IMR-90 (cell line): ENCODE data around the gene KIAA0319L. TPM values are rescaled to one million over a fixed set of nuclear protein-coding genes. Genes with fewer than 3 reads are reported as not detected.

Source experiments
- ATAC-seq: fragments of 200-7000 bp; cut with Tn5 transposase; 2 replicates; pipeline ENCODE4 v1.9.1; 2020; ENCODE audit warnings: low read depth, mild to moderate bottlenecking, moderate library complexity
- BruUV-seq: library from RNA; stranded (reverse); fragments of 400-500 nt; replicated peaks from 2 replicates; lab custom pipeline; 2021; lab: Mats Ljungman, UMichigan
- CTCF ChIA-PET: fragments of 300-600 bp; formaldehyde crosslinking; extraction: SDS; loops from one replicate; lab custom pipeline; 2021; ENCODE audit warnings: antibody characterized with exemption; lab: Yijun Ruan, JAX
- POLR2A ChIA-PET: fragments of 300-600 bp; sonication (Branson Sonifier 250); formaldehyde crosslinking; loops from one replicate; lab custom pipeline; 2022; ENCODE audit warnings: antibody characterized with exemption; ENCODE audit not compliant: unreplicated experiment; lab: Charles Lee
- DNase-seq: peaks from one replicate; pipeline ENCODE4 v3.0.0; 2013
- H2AFZ ChIP-seq: replicated peaks from 2 replicates; pipeline ENCODE3; 2013; ENCODE audit warnings: low read length, mild to moderate bottlenecking; ENCODE audit not compliant: poor library complexity
- H2AK5ac ChIP-seq: 2 replicates; pipeline ENCODE4 v1.6.1; 2013; ENCODE audit warnings: low read depth, low read length, inconsistent platforms
- H2AK9ac ChIP-seq: replicated peaks from 2 replicates; pipeline ENCODE3; 2013; ENCODE audit warnings: mild to moderate bottlenecking, low read depth, low read length, moderate library complexity; ENCODE audit not compliant: poor library complexity
- H2BK120ac ChIP-seq: 2 replicates; pipeline ENCODE4 v1.6.1; 2013; ENCODE audit warnings: low read depth, low read length, inconsistent platforms
- H2BK15ac ChIP-seq: 3 replicates; pipeline ENCODE4 v1.6.1; 2013; ENCODE audit warnings: low read depth, low read length, inconsistent platforms
- H2BK20ac ChIP-seq: 2 replicates; pipeline ENCODE4 v1.6.1; 2013; ENCODE audit warnings: low read depth, mild to moderate bottlenecking, inconsistent platforms, low read length, moderate library complexity
- H2BK5ac ChIP-seq: 2 replicates; pipeline ENCODE4 v1.6.1; 2013; ENCODE audit warnings: mild to moderate bottlenecking, low read depth, low read length, inconsistent platforms; ENCODE audit not compliant: poor library complexity, severe bottlenecking
- H3K14ac ChIP-seq: replicated peaks from 2 replicates; pipeline ENCODE4 v1.6.1; 2013; ENCODE audit warnings: low read depth, low read length, inconsistent platforms
- H3K18ac ChIP-seq: 2 replicates; pipeline ENCODE4 v1.6.1; 2013; ENCODE audit warnings: low read depth, low read length, control low read depth
- H3K23ac ChIP-seq: 2 replicates; pipeline ENCODE4 v1.6.1; 2013; ENCODE audit warnings: low read depth, low read length, inconsistent platforms
- H3K27ac ChIP-seq: 2 replicates; pipeline ENCODE4 v1.5.1; 2013; ENCODE audit warnings: mild to moderate bottlenecking, control low read depth, low read length; ENCODE audit not compliant: insufficient read depth
- H3K27me3 ChIP-seq: 2 replicates; pipeline ENCODE4 v1.6.1; 2013; ENCODE audit warnings: low read length; ENCODE audit not compliant: control insufficient read depth, insufficient read depth
- H3K36me3 ChIP-seq: 2 replicates; pipeline ENCODE4 v1.6.1; 2013; ENCODE audit warnings: low read length, mixed read lengths; ENCODE audit not compliant: control insufficient read depth, insufficient read depth
- H3K4ac ChIP-seq: 2 replicates; pipeline ENCODE4 v1.6.1; 2013; ENCODE audit warnings: low read depth, low read length, inconsistent platforms
- H3K4me1 ChIP-seq: 2 replicates; pipeline ENCODE4 v1.6.1; 2013; ENCODE audit warnings: low read length, mixed read lengths; ENCODE audit not compliant: control insufficient read depth, insufficient read depth
- H3K4me2 ChIP-seq: 2 replicates; pipeline ENCODE4 v1.6.1; 2013; ENCODE audit warnings: low read depth, mild to moderate bottlenecking, control low read depth, low read length, moderate library complexity
- H3K4me3 ChIP-seq: 2 replicates; pipeline ENCODE4 v1.5.1; 2013; ENCODE audit warnings: low read depth, mild to moderate bottlenecking, control low read depth, low read length, moderate library complexity; ENCODE audit not compliant: insufficient read depth
- H3K56ac ChIP-seq: 2 replicates; pipeline ENCODE4 v1.6.1; 2013; ENCODE audit warnings: low read length, inconsistent platforms; ENCODE audit not compliant: insufficient read depth; ENCODE audit errors: extremely low read depth
- H3K79me1 ChIP-seq, 2 experiments: 2 replicates each; pipeline ENCODE4 v1.6.1; 2013; ENCODE audit warnings: low read length in 2 of 2, inconsistent platforms in 1 of 2, low read depth in 1 of 2
- H3K9ac ChIP-seq: 2 replicates; pipeline ENCODE4 v1.6.1; 2013; ENCODE audit warnings: low read depth, low read length, control low read depth
- H3K9me1 ChIP-seq: 2 replicates; pipeline ENCODE4 v1.6.1; 2013; ENCODE audit warnings: low read length, inconsistent platforms; ENCODE audit not compliant: insufficient read depth
- H3K9me3 ChIP-seq: 2 replicates; pipeline ENCODE4 v1.6.1; 2013; ENCODE audit warnings: low read length; ENCODE audit not compliant: control insufficient read depth, insufficient read depth
- H4K20me1 ChIP-seq: 2 replicates; pipeline ENCODE4 v1.6.1; 2013; ENCODE audit warnings: low read length, inconsistent platforms; ENCODE audit not compliant: insufficient read depth
- H4K5ac ChIP-seq: 2 replicates; pipeline ENCODE4 v1.6.1; 2013; ENCODE audit warnings: mild to moderate bottlenecking, low read depth, low read length, control low read depth
- H4K8ac ChIP-seq, 2 experiments: 2 replicates each; pipeline ENCODE4 v1.6.1; 2013; ENCODE audit warnings: low read depth in 2 of 2, low read length in 2 of 2, control low read depth in 1 of 2, inconsistent platforms in 1 of 2
- H4K91ac ChIP-seq: 2 replicates; pipeline ENCODE4 v1.6.1; 2013; ENCODE audit warnings: low read depth, low read length, inconsistent platforms; ENCODE audit not compliant: insufficient read depth
- CTCF ChIP-seq: conservative IDR thresholded peaks from 2 replicates; pipeline ENCODE4 v1.5.1; 2012; ENCODE audit warnings: mild to moderate bottlenecking, low read depth, low read length, improper control_type of control experiment
- ELK1 ChIP-seq: fragments of 150-350 bp; IDR thresholded peaks from 2 replicates; pipeline ENCODE4 v1.6.1; 2016; ENCODE audit warnings: low read depth, mild to moderate bottlenecking, low read length, moderate library complexity, borderline replicate concordance
- MAZ ChIP-seq: IDR thresholded peaks from 2 replicates; pipeline ENCODE4 v1.6.1; 2012; ENCODE audit warnings: low read depth, mild to moderate bottlenecking, low read length, improper control_type of control experiment, moderate library complexity, borderline replicate concordance
- POLR2A ChIP-seq: IDR thresholded peaks from 2 replicates; pipeline ENCODE4 v1.6.1; 2012; ENCODE audit warnings: mild to moderate bottlenecking, low read depth, low read length
- RAD21 ChIP-seq: IDR thresholded peaks from 2 replicates; pipeline ENCODE4 v1.6.1; 2012; ENCODE audit warnings: low read length, improper control_type of control experiment
- SMC3 ChIP-seq: fragments of 150-350 bp; IDR thresholded peaks from 2 replicates; pipeline ENCODE4 v1.6.1; 2016; ENCODE audit warnings: low read depth, mild to moderate bottlenecking, antibody characterized with exemption, low read length, moderate library complexity
- WGBS, 2 experiments: methylation state at CpG; one replicate each; pipeline versions ENCODE4 v1.1.5 to v1.1.7; 2013; ENCODE audit warnings: missing lambda C conversion rate in 2 of 2; ENCODE audit not compliant: insufficient read length in 1 of 2; ENCODE audit errors: extremely low coverage in 2 of 2; 5-methylcytosine and 5-hydroxymethylcytosine counted together
- dilution Hi-C: fragments of 300-500 bp; cut with HindIII; formaldehyde crosslinking; loops from one replicate; pipeline ENCODE4 v1.14.3; 2018; ENCODE audit warnings: low sequenced_read_pairs; ENCODE audit not compliant: unreplicated experiment
- in situ Hi-C: fragments of 300-500 bp; cut with MboI; formaldehyde crosslinking; loops from 3 replicates; pipeline ENCODE4 v1.14.3; 2019; ENCODE audit warnings: low sequenced_read_pairs, inconsistent platforms, mixed read lengths
- intact Hi-C: fragments of 100-400 bp; cut with micrococcal nuclease; formaldehyde crosslinking; loops from 2 replicates; pipeline ENCODE4 v1.10.0; 2022
- polyA plus RNA-seq, 3 experiments: library from polyadenylated mRNA; depleted of rRNA; stranded (reverse); fragments of >200 nt; gene quantifications; 2 replicates each; pipeline ENCODE4 v1.2.3, GENCODE V29; 2012; ENCODE audit warnings: low replicate concordance in 1 of 3
- total RNA-seq: library from RNA; depleted of rRNA; stranded (reverse); fragments of >200 nt; gene quantifications from 2 replicates; pipeline ENCODE4 v1.2.3, GENCODE V29; 2012

The KIAA0319L gene
- total and polyA plus RNA-seq, 2 of the 4 experiments (the other 2 are of a cell fraction) = 38.0 to 49.8 TPM

DNA sequence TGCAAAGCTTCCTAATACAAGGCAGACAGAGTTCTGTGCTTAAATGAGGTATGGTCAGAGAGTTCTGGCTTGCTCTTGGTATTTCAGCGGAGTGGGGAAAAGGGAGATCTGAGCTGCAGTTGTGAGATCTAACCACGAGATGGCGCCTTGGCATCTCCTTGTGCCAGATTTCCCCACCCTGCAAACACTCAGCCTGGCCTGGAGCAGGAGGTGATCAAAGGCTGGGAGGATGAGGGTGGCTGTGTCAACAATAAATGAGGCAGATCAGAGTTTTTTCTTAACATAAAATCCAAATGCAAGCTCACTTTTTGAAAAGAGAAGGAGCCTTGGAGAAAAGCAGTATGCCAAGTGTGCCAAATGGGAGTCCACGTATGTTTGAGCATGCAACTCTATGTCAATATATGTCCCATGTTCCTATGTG is 11.8 kb upstream of the KIAA0319L start:
- in situ Hi-C loops = loop anchor here (5.0 to 10.0 kb wide), 2 partner anchors 158 to 374 kb away; partner anchors contain the start of gene SFPQ
- ChIA-PET CTCF (interaction anchor here (0.8 to 2.4 kb wide), 11 partner anchors 11 to 204 kb away, joined by 3 to 10 read pairs (median 5); partner anchors contain the start of genes CLSPN, KIAA0319L and NCDN), POLR2A (interaction anchor here (0.6 kb wide), 2 partner anchors 20 to 146 kb away, joined by 3 to 6 read pairs; no protein-coding TSS in a partner anchor)
- H4K8ac ChIP-seq = no peak overlapping the region
- H2AK9ac ChIP-seq = peak overlapping the region; percentile 34
- no peak overlapping the region for H2BK120ac ChIP-seq
- peaks cover 0 to 7% of the 10 kb centered on the region in 2 experiments; a peak in 1 of 4 replicates for H3K79me1 ChIP-seq
- no peak overlapping the region for H3K9ac ChIP-seq
- no peak overlapping the region for H2AK5ac ChIP-seq
- no peak overlapping the region for H2BK15ac ChIP-seq
- no peak overlapping the region for H2BK5ac ChIP-seq
- no peak overlapping the region for H2AFZ ChIP-seq
- WGBS, 2 experiments = 100% methylated on average over 1 of the region's 4 CpGs; no CpG with 5 or more reads in 1 of the 2 experiments
- dilution Hi-C loops = no loop called here
- ATAC-seq = peak; percentile 68
- H3K4me1 ChIP-seq = no peaks in the 10 kb centered on the region; the same call in 1 of the 2 replicates
- H3K14ac ChIP-seq = no peak overlapping the region
- H3K23ac ChIP-seq = no peak overlapping the region
- H3K36me3 ChIP-seq = peaks cover 17% of the 10 kb centered on the region
- intact Hi-C loops = loop anchor here (1.0 kb wide), 3 partner anchors 146 to 205 kb away; no protein-coding TSS in a partner anchor
- no peak overlapping the region for H4K5ac ChIP-seq
- no peak overlapping the region for H3K27ac ChIP-seq
- H3K4me2 ChIP-seq = no peak overlapping the region
- H3K4ac ChIP-seq = no peak overlapping the region
- peak; percentile 60 for DNase-seq
- H3K9me3 ChIP-seq = no peaks in the 10 kb centered on the region
- peak; percentile 82 for TF ChIP-seq CTCF
- TF ChIP-seq ELK1 = no peak
- TF ChIP-seq RAD21 = peak; percentile 87
- TF ChIP-seq SMC3 = peak; percentile 93
- peak; percentile 43; the same call in 1 of the 2 replicates for TF ChIP-seq POLR2A
- no peak for TF ChIP-seq MAZ
- H4K20me1 ChIP-seq = peaks cover 16% of the 10 kb centered on the region
- no peak overlapping the region for H3K18ac ChIP-seq
- no peaks in the 10 kb centered on the region for H3K9me1 ChIP-seq
- no peak overlapping the region for H3K56ac ChIP-seq
- BruUV-seq = no TSS peak
- peaks cover 19% of the 10 kb centered on the region for H3K27me3 ChIP-seq
- no peak overlapping the region for H3K4me3 ChIP-seq
- no peak overlapping the region for H4K91ac ChIP-seq
- no peak overlapping the region for H2BK20ac ChIP-seq
